GM10248 (cell line): Measurements from ENCODE around the gene MOXD1.
A peak's percentile ranks its signal among the peaks of the same experiment; 100 is the strongest.
"Not testable (repeated sequence)": the region's sequence is repeated elsewhere in the genome, so short reads cannot be mapped to it uniquely, and the experiment has no call there.

ENCODE experiments used
- CTCF ChIA-PET: fragments of 300-600 bp; sonication (Branson Sonifier 250); formaldehyde crosslinking; extraction: SDS; loops from one replicate; lab custom pipeline; 2021; ENCODE audit warnings: antibody characterized with exemption; lab: Yijun Ruan, JAX
- POLR2A ChIA-PET: fragments of 350-650 bp; sonication (Branson Sonifier 250); formaldehyde crosslinking; extraction: SDS; loops from one replicate; lab custom pipeline; 2020; ENCODE audit warnings: antibody characterized with exemption; lab: Yijun Ruan, JAX
- DNase-seq: peaks from one replicate; pipeline ENCODE4 v3.0.0; 2012; ENCODE audit errors: extremely low spot score
- CTCF ChIP-seq: IDR thresholded peaks from 2 replicates; pipeline ENCODE4 v1.5.1; 2012; ENCODE audit warnings: mild to moderate bottlenecking, low read depth; ENCODE audit errors: extremely low read depth, missing control alignments, control extremely low read depth

Gene MOXD1

DNA sequence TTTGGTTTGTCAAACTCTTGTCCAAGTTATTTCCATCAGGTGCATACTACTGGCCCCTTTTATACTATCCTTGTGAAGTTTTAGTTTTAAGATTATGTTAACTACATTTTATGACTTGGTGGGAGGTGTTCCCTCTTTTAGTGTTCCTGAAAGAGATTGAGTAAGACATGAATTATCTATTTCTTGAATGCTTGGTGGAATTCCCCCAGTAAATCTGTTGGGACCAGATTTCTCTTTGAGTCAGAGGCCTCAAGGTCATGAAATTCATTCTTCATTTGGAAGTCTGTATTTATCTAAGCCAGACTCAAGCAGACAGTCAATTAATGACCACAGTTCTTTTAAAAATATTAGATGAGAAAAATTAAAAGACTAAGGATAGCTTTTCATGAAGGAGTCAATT, 81.3 kb downstream of the MOXD1 start:
- TF ChIP-seq CTCF, result no peak
- ChIA-PET CTCF (interaction anchor here (1.7 to 2.4 kb wide), 3 partner anchors 19 to 164 kb away, joined by 5 to 11 read pairs (median 10); no protein-coding TSS in a partner anchor), POLR2A (no interaction called here)
- DNase-seq, result no peak

DNA sequence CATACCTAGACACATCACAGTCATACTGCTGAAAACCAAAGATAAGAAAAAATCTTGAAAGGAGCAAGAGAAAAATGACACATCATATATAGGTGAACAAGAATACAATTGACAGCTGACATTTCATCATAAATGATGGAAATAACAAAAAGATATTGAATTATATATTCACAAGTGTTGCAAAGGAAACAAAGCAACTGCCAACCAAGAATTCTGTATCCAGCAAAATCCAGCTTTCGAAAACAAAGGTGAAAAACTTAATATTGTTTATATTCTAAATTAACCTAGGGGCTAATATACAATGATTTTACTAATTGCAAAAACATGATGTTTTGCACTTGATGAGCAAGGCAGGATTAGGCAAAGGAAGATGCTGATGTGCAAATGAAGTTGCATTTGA, 84.3 kb downstream of the MOXD1 start:
- DNase-seq, result no peak
- ChIA-PET CTCF (interaction anchor here (0.9 to 4.1 kb wide), 5 partner anchors 17 to 140 kb away, joined by 3 to 18 read pairs (median 3); no protein-coding TSS in a partner anchor), POLR2A (no interaction called here)
- no peak for TF ChIP-seq CTCF

DNA sequence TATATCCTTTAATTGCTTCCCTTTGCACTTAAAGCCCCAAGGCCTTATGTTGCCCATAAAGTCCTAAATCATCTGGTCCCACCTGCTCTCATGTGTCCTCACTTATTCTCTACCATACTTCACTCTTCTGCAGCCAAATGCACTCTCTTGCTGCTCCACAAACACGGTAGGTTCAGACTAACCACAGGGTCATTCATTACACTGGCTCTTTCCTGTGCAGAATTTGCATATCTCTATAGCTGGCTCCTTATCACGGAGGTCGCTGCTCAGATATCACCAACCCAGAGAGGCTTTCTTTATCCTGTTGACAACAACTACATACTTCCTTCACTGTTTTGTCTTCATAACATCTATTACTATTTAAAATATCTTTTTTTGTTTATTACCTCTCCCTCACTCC, 86.8 kb downstream of the MOXD1 start:
- DNase-seq, result no peak
- ChIA-PET CTCF (interaction anchor here (4.1 kb wide), 1 partner anchor 35 kb away, joined by 18 read pairs; no protein-coding TSS in a partner anchor), POLR2A (no interaction called here)
- no peak for TF ChIP-seq CTCF

DNA sequence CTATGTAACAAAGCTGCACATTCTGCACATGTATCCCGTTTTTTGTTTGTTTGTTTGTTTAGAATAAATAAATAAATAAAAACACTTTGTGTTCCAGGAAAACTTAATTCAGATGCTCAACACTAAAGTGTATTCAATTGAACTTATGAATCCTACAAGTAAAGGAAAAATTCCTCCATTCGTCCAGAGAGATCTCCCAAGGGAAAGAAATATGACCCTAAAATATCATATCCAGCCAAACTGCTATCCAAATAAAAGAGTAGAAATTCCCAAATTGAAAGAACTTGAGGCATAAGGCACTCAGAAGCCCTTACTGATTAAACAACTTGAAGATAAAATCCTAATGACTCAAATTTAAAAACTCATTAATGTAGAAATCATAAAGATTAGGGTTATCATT, 90.4 kb downstream of the MOXD1 start:
- ChIA-PET CTCF (no interaction called here), POLR2A (no interaction called here)
- no peak for DNase-seq
- no peak for TF ChIP-seq CTCF

GRCh38 chr6:132310151-132310550, 91.1 kb downstream of the MOXD1 start:
- CTCF ChIA-PET, DNase-seq, POLR2A ChIA-PET: not testable (repeated sequence)

- DNase-seq, result no peak
- POLR2A ChIA-PET, result no interaction called here
- CTCF ChIA-PET, result interaction anchor here (1.3 to 4.4 kb wide), 3 partner anchors 25 to 180 kb away, joined by 4 to 18 read pairs (median 5); no protein-coding TSS in a partner anchor
- no peak for TF ChIP-seq CTCF
These were observed 96.4 kb downstream of the MOXD1 start for GRCh38 chr6:132304891-132305305.

DNA sequence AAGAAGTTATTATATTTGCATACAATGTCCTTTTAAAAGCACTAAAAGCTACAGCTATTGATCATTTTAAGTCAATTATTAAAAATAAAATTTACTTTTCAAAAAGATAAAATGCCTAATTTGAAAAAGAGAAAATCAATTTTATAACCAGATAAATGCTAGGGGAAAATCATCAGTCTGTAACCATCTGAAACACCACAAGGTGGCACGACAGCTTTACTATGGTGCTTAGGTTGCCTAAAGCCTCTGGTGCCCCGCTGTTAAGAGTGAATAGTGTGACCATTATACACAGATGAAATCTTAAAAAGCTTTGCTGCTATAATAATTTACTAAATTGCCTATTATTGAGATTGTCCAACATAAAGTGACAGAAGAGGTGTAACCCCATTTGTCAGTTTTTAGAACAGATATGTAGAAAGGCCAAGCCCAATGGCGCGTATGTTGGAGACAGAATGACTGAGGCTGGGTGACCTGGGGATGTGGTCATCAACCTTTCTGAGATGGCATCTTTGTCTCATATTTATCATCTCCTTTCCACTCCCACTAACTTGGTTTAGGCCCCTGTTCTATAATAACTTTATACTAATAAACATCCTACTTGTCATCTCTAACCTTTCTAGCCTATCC, 100.8 kb downstream of the MOXD1 start:
- DNase-seq, result peak; percentile 18
- peak; percentile 57 for TF ChIP-seq CTCF
- ChIA-PET CTCF (interaction anchor here (0.7 to 7.1 kb wide), 19 partner anchors 8 to 244 kb away, joined by 3 to 165 read pairs (median 5); partner anchors contain the start of gene STX7), POLR2A (no interaction called here)
